Sigmoid colon (tissue), 7 donors: ENCODE results near the gene USP7. TPM values are rescaled to one million over a fixed set of nuclear protein-coding genes. Genes with fewer than 3 reads are reported as not detected.

Experiments used
- DNase-seq: peaks from one replicate; pipeline ENCODE4 v3.0.0-alpha.2; 2019
- H3K27ac ChIP-seq, 4 donors: fragments of 200-600 bp; sonication (generic); one replicate each; pipeline ENCODE4 v1.5.1; 2016 to 2019; ENCODE audit warnings: mild to moderate bottlenecking in 1 of 4
- H3K27me3 ChIP-seq, 3 donors: fragments of 200-600 bp; sonication (generic); one replicate each; pipeline ENCODE4 v1.5.1; 2019; ENCODE audit warnings: mild to moderate bottlenecking in 1 of 3
- H3K36me3 ChIP-seq, 4 donors: fragments of 200-600 bp; sonication (generic); one replicate each; pipeline ENCODE4 v1.5.1; 2016 to 2019
- H3K4me1 ChIP-seq, 4 donors: fragments of 200-600 bp; sonication (generic); one replicate each; pipeline ENCODE4 v1.5.1; 2017 to 2019
- H3K4me3 ChIP-seq, 4 donors: fragments of 200-600 bp; sonication (generic); one replicate each; pipeline ENCODE4 v1.5.1; 2017 to 2019; ENCODE audit warnings: mild to moderate bottlenecking in 2 of 4, moderate library complexity in 1 of 4
- H3K9me3 ChIP-seq, 4 donors: fragments of 200-600 bp in 3 of 4; sonication (generic) in 3 of 4; one replicate each; pipeline versions ENCODE4 v1.5.1 to v1.6.1; 2013 to 2019
- CTCF ChIP-seq, 4 experiments: fragments of 450-650 bp in 3 of 4; fragments of 200-600 bp in 1 of 4; IDR thresholded peaks; one replicate each; pipeline ENCODE4 v1.5.1; 2016 to 2019; ENCODE audit warnings: antibody characterized with exemption in 4 of 4, mild to moderate bottlenecking in 3 of 4, moderate library complexity in 2 of 4
- EP300 ChIP-seq, 4 donors: sonication (generic); formaldehyde crosslinking; IDR thresholded peaks; one replicate each; pipeline ENCODE4 v1.6.1; 2017; ENCODE audit warnings: antibody characterized with exemption in 4 of 4
- POLR2A ChIP-seq, 2 donors: fragments of 450-650 bp; IDR thresholded peaks; one replicate each; pipeline ENCODE4 v1.6.1; 2016; ENCODE audit warnings: antibody characterized with exemption in 2 of 2, mild to moderate bottlenecking in 2 of 2, moderate library complexity in 2 of 2
- POLR2AphosphoS5 ChIP-seq, 4 donors: sonication (generic); formaldehyde crosslinking; IDR thresholded peaks; one replicate each; pipeline ENCODE4 v1.6.1; 2017; ENCODE audit warnings: antibody characterized with exemption in 4 of 4
- WGBS, 2 donors: extraction: QIAGEN DNeasy Blood & Tissue Kit; methylation state at CpG; one replicate each; pipeline ENCODE4 v1.1.7; 2013; 5-methylcytosine and 5-hydroxymethylcytosine counted together
- intact Hi-C: fragments of 100-400 bp; cut with DNase I; formaldehyde crosslinking; loops from one replicate; pipeline ENCODE4 v1.15.1; 2023
- polyA plus RNA-seq, 3 donors: library from polyadenylated mRNA; stranded (reverse); fragments of 200-250 nt; gene quantifications; one replicate each; pipeline ENCODE4 v1.2.3, GENCODE V29; 2013
- total RNA-seq, 4 donors: library from RNA; depleted of rRNA; stranded (reverse); fragments of >200 nt; gene quantifications; one replicate each; pipeline ENCODE4 v1.1.0, GENCODE V29; 2016
- donor health status: healthy with polysubstance abuse.
- donor health status: Bipolar disorder and iron deficiency.
- donor health status: healthy.

The USP7 gene
- total and polyA plus RNA-seq, 7 donors: 28.8 to 84.5 (median 64.9) TPM

GRCh38 chr16:8893426-8893825, 70.3 kb downstream of the USP7 start:
- no peaks in the 10 kb centered on the region for H3K27me3 ChIP-seq
- intact Hi-C loops: no loop called here
- 86 to 87% methylated on average over 9 of the region's 9 CpGs for WGBS, 2 donors
- TF ChIP-seq EP300 (IDR thresholded peaks at IDR 0.05) (no peak), POLR2AphosphoS5 (IDR thresholded peaks at IDR 0.05) (no peak), CTCF (IDR thresholded peaks at IDR 0.05) (no peak), POLR2A (IDR thresholded peaks at IDR 0.05) (no peak)
- H3K36me3 ChIP-seq: peaks cover 29 to 91% (median 60%) of the 10 kb centered on the region in 4 donors
- no peak overlapping the region for H3K27ac ChIP-seq
- peaks cover 0 to 2% (median 0%) of the 10 kb centered on the region in 4 donors for H3K4me1 ChIP-seq
- no peaks in the 10 kb centered on the region for H3K9me3 ChIP-seq
- no peak overlapping the region for H3K4me3 ChIP-seq
- peak; percentile 36 for DNase-seq

- no peak for TF ChIP-seq POLR2A (IDR thresholded peaks at IDR 0.05)
- no peak for TF ChIP-seq POLR2AphosphoS5 (IDR thresholded peaks at IDR 0.05)
- no peak for TF ChIP-seq EP300 (IDR thresholded peaks at IDR 0.05)
- TF ChIP-seq CTCF (IDR thresholded peaks at IDR 0.05): no peak
- DNase-seq: peak; percentile 57
- H3K27me3 ChIP-seq: no peaks in the 10 kb centered on the region
- intact Hi-C loops: no loop called here
- peaks cover 0 to 11% (median 5%) of the 10 kb centered on the region in 4 donors for H3K4me1 ChIP-seq
- H3K36me3 ChIP-seq: peaks cover 23 to 78% (median 50%) of the 10 kb centered on the region in 4 donors
- H3K27ac ChIP-seq: no peak overlapping the region
- no peaks in the 10 kb centered on the region for H3K9me3 ChIP-seq
- WGBS, 2 donors: 64 to 82% methylated on average over 16 of the region's 16 CpGs
- H3K4me3 ChIP-seq: no peak overlapping the region
Observed at GRCh38 chr16:8892101-8892575, 71.6 kb downstream of the USP7 start.

- H3K36me3 ChIP-seq: peaks cover 20 to 62% (median 38%) of the 10 kb centered on the region in 4 donors
- intact Hi-C loops: no loop called here
Observed at GRCh38 chr16:8890549-8890921, 73.2 kb downstream of the USP7 start.

GRCh38 chr16:8889893-8890548, 73.7 kb downstream of the USP7 start:
- Histone ChIP-seq H3K4me1 (peaks cover 0 to 24% (median 17%) of the 10 kb centered on the region in 4 donors), H3K9me3 (no peaks in the 10 kb centered on the region), H3K27me3 (no peaks in the 10 kb centered on the region), H3K36me3 (peaks cover 15 to 57% (median 33%) of the 10 kb centered on the region in 4 donors), H3K4me3 (no peak overlapping the region), H3K27ac (no peak overlapping the region)
- no peak for DNase-seq
- 72 to 83% methylated on average over 14 of the region's 14 CpGs for WGBS, 2 donors
- intact Hi-C loops: no loop called here
- TF ChIP-seq POLR2AphosphoS5 (IDR thresholded peaks at IDR 0.05) (no peak), CTCF (IDR thresholded peaks at IDR 0.05) (no peak), POLR2A (IDR thresholded peaks at IDR 0.05) (no peak), EP300 (IDR thresholded peaks at IDR 0.05) (no peak)

More at GRCh38 chr16:8890549-8890921, 73.2 kb downstream of the USP7 start:
- WGBS, 2 donors: 90% methylated on average over 5 of the region's 5 CpGs
- TF ChIP-seq POLR2AphosphoS5 (IDR thresholded peaks at IDR 0.05) (no peak), CTCF (IDR thresholded peaks at IDR 0.05) (no peak), POLR2A (IDR thresholded peaks at IDR 0.05) (no peak), EP300 (IDR thresholded peaks at IDR 0.05) (no peak)
- H3K27me3 ChIP-seq: no peaks in the 10 kb centered on the region
- no peak for DNase-seq
- peaks cover 0 to 23% (median 16%) of the 10 kb centered on the region in 4 donors for H3K4me1 ChIP-seq
- H3K9me3 ChIP-seq: no peaks in the 10 kb centered on the region
- H3K4me3 ChIP-seq: no peak overlapping the region
- no peak overlapping the region for H3K27ac ChIP-seq
